ENCODE results near the gene HOXB1.

- TF ChIP-seq CTCF (IDR thresholded peaks at IDR 0.05; ENCODE audit: extremely low read depth in 1 of 2, insufficient read depth in 1 of 2, low read depth in 1 of 2, low read length in 2 of 2) = no peak
- no peak for TF ChIP-seq EZH2 (IDR thresholded peaks at IDR 0.05; ENCODE audit: borderline replicate concordance, low read depth, low read length, severe bottlenecking)
- no peak for TF ChIP-seq POLR2AphosphoS5 (IDR thresholded peaks at IDR 0.05; ENCODE audit: insufficient read depth, low read depth, low read length)
- TF ChIP-seq MAX (IDR thresholded peaks at IDR 0.05; ENCODE audit: insufficient read depth, insufficient read length) = no peak
- no peak for TF ChIP-seq MYC (IDR thresholded peaks at IDR 0.05; ENCODE audit: low read depth, low read length)
- TF ChIP-seq POLR2A (IDR thresholded peaks at IDR 0.05; ENCODE audit: low read depth, low read length) = no peak
- no peak for TF ChIP-seq GATA2 (IDR thresholded peaks at IDR 0.05; ENCODE audit: insufficient read depth, insufficient read length, low read depth, low read length)
- no peak for TF ChIP-seq FOS (IDR thresholded peaks at IDR 0.05; ENCODE audit: borderline replicate concordance, insufficient read depth, low read length)
- TF ChIP-seq JUN (IDR thresholded peaks at IDR 0.05; ENCODE audit: borderline replicate concordance, insufficient read depth, insufficient read length, low read depth) = no peak
Measured at GRCh38 chr17:48486557-48486956, 44.3 kb downstream of the HOXB1 start.
